Mesendoderm (in vitro differentiated cells): ENCODE measurements around the gene FTMT.

Experiments used
- DNase-seq: peaks from one replicate; pipeline ENCODE4 v3.0.0; 2013
- H2AK5ac ChIP-seq: 2 replicates; pipeline ENCODE4 v1.6.1; 2013; ENCODE audit warnings: low read length, inconsistent platforms
- H2BK120ac ChIP-seq: 2 replicates; pipeline ENCODE4 v1.6.1; 2013; ENCODE audit warnings: low read depth, mild to moderate bottlenecking, low read length, moderate library complexity, mixed read lengths
- H2BK15ac ChIP-seq: replicated peaks from 2 replicates; pipeline ENCODE4 v1.6.1; 2013; ENCODE audit warnings: low read depth, mild to moderate bottlenecking, moderate library complexity
- H2BK5ac ChIP-seq: 2 replicates; pipeline ENCODE4 v1.6.1; 2013; ENCODE audit warnings: low read length, inconsistent platforms
- H3K18ac ChIP-seq: 2 replicates; pipeline ENCODE4 v1.6.1; 2013; ENCODE audit warnings: mild to moderate bottlenecking, low read length, mixed read lengths
- H3K23ac ChIP-seq: one replicate; pipeline ENCODE4 v1.6.1; 2013; ENCODE audit warnings: low read length
- H3K27ac ChIP-seq: 2 replicates; pipeline ENCODE4 v1.5.1; 2013; ENCODE audit warnings: low read depth, mild to moderate bottlenecking, inconsistent platforms, low read length, moderate library complexity
- H3K27me3 ChIP-seq: 2 replicates; pipeline ENCODE4 v1.6.1; 2013; ENCODE audit warnings: low read length, control low read depth, mild to moderate bottlenecking, inconsistent platforms; ENCODE audit not compliant: insufficient read depth, poor library complexity
- H3K36me3 ChIP-seq: 2 replicates; pipeline ENCODE4 v1.6.1; 2013; ENCODE audit warnings: low read length, inconsistent platforms; ENCODE audit not compliant: control insufficient read depth, insufficient read depth
- H3K4ac ChIP-seq: one replicate; pipeline ENCODE4 v1.6.1; 2013; ENCODE audit warnings: low read depth, mild to moderate bottlenecking, low read length, moderate library complexity
- H3K4me1 ChIP-seq: 2 replicates; pipeline ENCODE4 v1.6.1; 2013; ENCODE audit warnings: low read depth, low read length, inconsistent platforms; ENCODE audit not compliant: control insufficient read depth
- H3K4me2 ChIP-seq: 2 replicates; pipeline ENCODE4 v1.6.1; 2013; ENCODE audit warnings: low read length
- H3K4me3 ChIP-seq: 2 replicates; pipeline ENCODE4 v1.5.1; 2013; ENCODE audit warnings: mild to moderate bottlenecking, low read length
- H3K56ac ChIP-seq: one replicate; pipeline ENCODE4 v1.6.1; 2013; ENCODE audit warnings: low read length
- H3K79me1 ChIP-seq: 2 replicates; pipeline ENCODE4 v1.6.1; 2013; ENCODE audit warnings: low read length, inconsistent platforms
- H3K79me2 ChIP-seq: 2 replicates; pipeline ENCODE4 v1.6.1; 2013; ENCODE audit warnings: mild to moderate bottlenecking, low read length; ENCODE audit not compliant: control insufficient read depth, insufficient read depth
- H3K9ac ChIP-seq: 2 replicates; pipeline ENCODE4 v1.6.1; 2013; ENCODE audit warnings: low read length, inconsistent platforms
- H4K5ac ChIP-seq: one replicate; pipeline ENCODE4 v1.6.1; 2013; ENCODE audit warnings: low read length
- H4K8ac ChIP-seq: one replicate; pipeline ENCODE4 v1.6.1; 2013; ENCODE audit warnings: low read depth, mild to moderate bottlenecking, control low read depth, low read length, moderate library complexity
- WGBS: extraction: QIAGEN DNeasy Blood & Tissue Kit; methylation state at CpG from one replicate; pipeline ENCODE4 v1.1.7; 2013; ENCODE audit warnings: low lambda C conversion rate, missing lambda C conversion rate; ENCODE audit not compliant: insufficient coverage; ENCODE audit errors: extremely low coverage; 5-methylcytosine and 5-hydroxymethylcytosine counted together

Gene FTMT

GRCh38 chr5:121833617-121834016 is 18.1 kb upstream of the FTMT start:
- Histone ChIP-seq H3K79me2 (no peaks in the 10 kb centered on the region), H4K8ac (no peak overlapping the region), H3K4me2 (no peak overlapping the region), H3K56ac (no peak overlapping the region), H3K4me3 (no peak overlapping the region), H3K23ac (no peak overlapping the region), H3K9ac (no peak overlapping the region), H3K27ac (no peak overlapping the region), H2BK5ac (no peak overlapping the region), H3K18ac (no peak overlapping the region), H2BK15ac (no peak overlapping the region), H3K27me3 (no peaks in the 10 kb centered on the region), H2AK5ac (no peak overlapping the region), H3K4ac (no peak overlapping the region), H2BK120ac (no peak overlapping the region), H3K4me1 (no peaks in the 10 kb centered on the region), H4K5ac (no peak overlapping the region), H3K36me3 (no peaks in the 10 kb centered on the region), H3K79me1 (no peaks in the 10 kb centered on the region)
- no peak for DNase-seq
- no CpG with 5 or more reads among the region's 1 CpG for whole genome bisulfite sequencing

GRCh38 chr5:121834021-121834420 is 17.7 kb upstream of the FTMT start:
- DNase-seq, result no peak
- Histone ChIP-seq H3K4ac (no peak overlapping the region), H3K27me3 (no peaks in the 10 kb centered on the region), H3K56ac (no peak overlapping the region), H3K4me2 (no peak overlapping the region), H3K79me2 (no peaks in the 10 kb centered on the region), H3K9ac (no peak overlapping the region), H3K79me1 (no peaks in the 10 kb centered on the region), H3K36me3 (no peaks in the 10 kb centered on the region), H2BK15ac (no peak overlapping the region), H4K5ac (no peak overlapping the region), H2AK5ac (no peak overlapping the region), H2BK120ac (no peak overlapping the region), H4K8ac (no peak overlapping the region), H3K4me3 (no peak overlapping the region), H3K18ac (no peak overlapping the region), H3K23ac (no peak overlapping the region), H2BK5ac (no peak overlapping the region), H3K4me1 (no peaks in the 10 kb centered on the region), H3K27ac (no peak overlapping the region)
- no CpG with 5 or more reads among the region's 2 CpGs for WGBS

- no peaks in the 10 kb centered on the region for H3K79me2 ChIP-seq
- no peak overlapping the region for H3K9ac ChIP-seq
- no peak overlapping the region for H2BK5ac ChIP-seq
- H2BK15ac ChIP-seq, result no peak overlapping the region
- no peaks in the 10 kb centered on the region for H3K36me3 ChIP-seq
- H3K4me1 ChIP-seq, result no peaks in the 10 kb centered on the region
- no peaks in the 10 kb centered on the region for H3K79me1 ChIP-seq
- DNase-seq, result peak; percentile 14
- H2AK5ac ChIP-seq, result no peak overlapping the region
- no peak overlapping the region for H3K4me3 ChIP-seq
- H3K4ac ChIP-seq, result no peak overlapping the region
- H3K18ac ChIP-seq, result no peak overlapping the region
- H3K4me2 ChIP-seq, result no peak overlapping the region
- H4K5ac ChIP-seq, result no peak overlapping the region
- H3K27me3 ChIP-seq, result no peaks in the 10 kb centered on the region
- no peak overlapping the region for H3K23ac ChIP-seq
- H4K8ac ChIP-seq, result no peak overlapping the region
- H3K27ac ChIP-seq, result no peak overlapping the region
- H2BK120ac ChIP-seq, result no peak overlapping the region
- H3K56ac ChIP-seq, result no peak overlapping the region
Observed at GRCh38 chr5:121841892-121842291, 9.8 kb upstream of the FTMT start.

- Histone ChIP-seq H4K5ac (no peak overlapping the region), H3K4me3 (no peak overlapping the region), H3K4me1 (no peaks in the 10 kb centered on the region), H4K8ac (no peak overlapping the region), H3K9ac (no peak overlapping the region), H3K56ac (no peak overlapping the region), H3K27ac (no peak overlapping the region), H3K4ac (no peak overlapping the region), H3K79me2 (no peaks in the 10 kb centered on the region), H3K4me2 (no peak overlapping the region), H3K36me3 (no peaks in the 10 kb centered on the region), H2BK15ac (no peak overlapping the region), H2BK120ac (no peak overlapping the region), H3K27me3 (no peaks in the 10 kb centered on the region), H2AK5ac (no peak overlapping the region), H3K23ac (no peak overlapping the region), H3K79me1 (no peaks in the 10 kb centered on the region), H3K18ac (no peak overlapping the region), H2BK5ac (no peak overlapping the region)
- no CpG with 5 or more reads among the region's 4 CpGs for WGBS
- no peak for DNase-seq
Observed at GRCh38 chr5:121850272-121850671, 1.4 kb upstream of the FTMT start.

GRCh38 chr5:121853850-121854249 is 2.2 kb downstream of the FTMT start:
- Histone ChIP-seq H4K5ac (no peak overlapping the region), H3K4me3 (no peak overlapping the region), H3K23ac (no peak overlapping the region), H3K4ac (no peak overlapping the region), H3K79me2 (no peaks in the 10 kb centered on the region), H3K4me2 (no peak overlapping the region), H2AK5ac (no peak overlapping the region), H3K9ac (no peak overlapping the region), H3K79me1 (no peaks in the 10 kb centered on the region), H2BK15ac (no peak overlapping the region), H2BK5ac (no peak overlapping the region), H3K27me3 (no peaks in the 10 kb centered on the region), H4K8ac (no peak overlapping the region), H3K36me3 (no peaks in the 10 kb centered on the region), H2BK120ac (no peak overlapping the region), H3K4me1 (no peaks in the 10 kb centered on the region), H3K18ac (no peak overlapping the region), H3K27ac (no peak overlapping the region), H3K56ac (no peak overlapping the region)
- no CpG with 5 or more reads among the region's 2 CpGs for WGBS
- DNase-seq, result peak; percentile 83

- Histone ChIP-seq H2AK5ac (no peak overlapping the region), H3K4me2 (no peak overlapping the region), H3K79me1 (no peaks in the 10 kb centered on the region), H3K4ac (no peak overlapping the region), H3K27me3 (no peaks in the 10 kb centered on the region), H3K56ac (no peak overlapping the region), H2BK5ac (no peak overlapping the region), H2BK15ac (no peak overlapping the region), H2BK120ac (no peak overlapping the region), H3K4me3 (no peak overlapping the region), H4K5ac (no peak overlapping the region), H3K27ac (no peak overlapping the region), H3K4me1 (no peaks in the 10 kb centered on the region), H3K36me3 (no peaks in the 10 kb centered on the region), H3K23ac (no peak overlapping the region), H4K8ac (no peak overlapping the region), H3K18ac (no peak overlapping the region), H3K79me2 (no peaks in the 10 kb centered on the region), H3K9ac (no peak overlapping the region)
- WGBS, result no CpG with 5 or more reads among the region's 3 CpGs
- no peak for DNase-seq
Observed at GRCh38 chr5:121862801-121863200, 11.1 kb downstream of the FTMT start.
